ENCODE results near the gene NTNG2. TPM values are rescaled to one million over a fixed set of nuclear protein-coding genes. Genes with fewer than 3 reads are reported as not detected.

NTNG2 gene
- polyA plus RNA-seq, 4 donors, result 0.21 to 0.67 (median 0.43) TPM

- FAIRE-seq (no peak), DNase-seq (peak; percentile 65 to 78)
- WGBS, 3 donors, result 43 to 45% (median 44%) methylated on average over 18 to 19 of the region's 19 CpGs
- Histone ChIP-seq H3K9me3 (ENCODE audit: control insufficient read depth in 2 of 2, insufficient read depth in 1 of 2, low read depth in 1 of 2, low read length in 1 of 2) (no peaks in the 10 kb centered on the region), H3K36me3 (ENCODE audit: control insufficient read depth in 3 of 3, insufficient read depth in 2 of 3, low read depth in 1 of 3, low read length in 3 of 3) (no peaks in the 10 kb centered on the region), H3K27me3 (ENCODE audit: control insufficient read depth in 3 of 3, insufficient read depth in 3 of 3, low read length in 3 of 3) (peaks cover 0 to 19% (median 0%) of the 10 kb centered on the region in 3 donors), H3K4me3 (ENCODE audit: low read depth in 1 of 3, low read length in 3 of 3) (no peak overlapping the region), H3K4me1 (ENCODE audit: control insufficient read depth in 3 of 3, insufficient read depth in 2 of 3, low read depth in 1 of 3, low read length in 2 of 3) (peaks cover 0 to 5% (median 0%) of the 10 kb centered on the region in 3 donors), H3K27ac (ENCODE audit: low read depth in 1 of 3, low read length in 2 of 3) (no peak overlapping the region)
These were observed 74.2 kb downstream of the NTNG2 start for GRCh38 chr9:132235894-132236661.

- H3K27me3 ChIP-seq (ENCODE audit: control insufficient read depth in 3 of 3, insufficient read depth in 3 of 3, low read length in 3 of 3), result peaks cover 0 to 19% (median 0%) of the 10 kb centered on the region in 3 donors
- H3K4me3 ChIP-seq (ENCODE audit: low read depth in 1 of 3, low read length in 3 of 3), result no peak overlapping the region
- H3K36me3 ChIP-seq (ENCODE audit: control insufficient read depth in 3 of 3, insufficient read depth in 2 of 3, low read depth in 1 of 3, low read length in 3 of 3), result no peaks in the 10 kb centered on the region
- FAIRE-seq (no peak), DNase-seq (no peak)
- peaks cover 0 to 9% (median 0%) of the 10 kb centered on the region in 3 donors for H3K4me1 ChIP-seq (ENCODE audit: control insufficient read depth in 3 of 3, insufficient read depth in 2 of 3, low read depth in 1 of 3, low read length in 2 of 3)
- H3K27ac ChIP-seq (ENCODE audit: low read depth in 1 of 3, low read length in 2 of 3), result no peak overlapping the region
- no peaks in the 10 kb centered on the region for H3K9me3 ChIP-seq (ENCODE audit: control insufficient read depth in 2 of 2, insufficient read depth in 1 of 2, low read depth in 1 of 2, low read length in 1 of 2)
- WGBS, 3 donors, result 38 to 45% (median 43%) methylated on average over 18 of the region's 18 CpGs
These were observed 74.9 kb downstream of the NTNG2 start for GRCh38 chr9:132236662-132237311.

GRCh38 chr9:132237481-132237880 lies 75.6 kb downstream of the NTNG2 start:
- FAIRE-seq, result no peak
- WGBS, 3 donors, result 65 to 72% (median 69%) methylated on average over 9 of the region's 9 CpGs

DNA sequence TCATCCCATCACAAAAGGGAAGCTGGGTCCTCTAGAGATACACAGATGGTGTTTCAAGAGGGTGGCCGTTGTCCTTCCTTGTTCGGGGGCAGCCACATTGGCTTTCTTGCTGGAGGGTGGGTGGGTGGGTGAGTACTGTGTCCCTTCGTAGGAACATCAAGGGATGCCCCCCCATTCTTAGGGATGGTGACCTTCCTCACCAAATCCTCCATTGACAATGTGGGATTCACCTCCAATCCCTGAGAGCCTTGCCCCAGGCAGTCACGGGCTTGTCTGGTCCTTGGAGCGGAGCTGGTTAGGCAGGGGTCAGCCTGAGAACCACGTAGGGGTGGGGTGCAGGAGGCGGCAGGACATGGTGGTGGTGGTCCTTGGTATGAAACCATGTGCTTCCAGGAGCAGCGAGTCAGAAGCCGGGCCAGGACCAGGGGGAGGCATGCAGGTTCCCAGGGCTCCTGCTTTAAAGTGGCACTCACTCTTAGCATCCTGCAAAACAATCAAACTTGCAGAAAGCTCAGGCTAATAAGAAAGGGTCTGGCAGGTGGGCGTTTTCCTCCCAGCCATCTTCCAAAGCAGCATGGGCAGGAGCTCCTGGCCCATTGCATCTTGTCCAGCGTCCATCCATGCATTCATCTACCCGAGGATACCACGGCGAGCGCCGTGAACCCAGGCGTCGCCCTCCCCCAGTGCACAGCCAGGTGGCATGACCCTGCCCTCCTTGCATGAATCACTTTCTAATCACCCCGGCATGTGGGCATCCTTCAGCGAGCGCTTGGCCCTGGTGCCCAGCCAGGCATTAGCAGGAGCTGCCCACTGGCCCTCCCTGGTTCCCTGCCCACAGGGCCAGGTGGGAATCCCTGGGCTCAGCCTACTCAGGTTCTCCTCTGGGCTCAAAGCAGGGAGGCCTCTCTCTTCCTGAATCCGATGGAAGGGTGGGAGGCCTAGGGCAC lies 76.4 kb downstream of the NTNG2 start:
- Histone ChIP-seq H3K27me3 (ENCODE audit: control insufficient read depth in 3 of 3, insufficient read depth in 3 of 3, low read length in 3 of 3) (peaks cover 0 to 26% (median 0%) of the 10 kb centered on the region in 3 donors), H3K4me1 (ENCODE audit: control insufficient read depth in 3 of 3, insufficient read depth in 2 of 3, low read depth in 1 of 3, low read length in 2 of 3) (peaks cover 0 to 9% (median 0%) of the 10 kb centered on the region in 3 donors), H3K27ac (ENCODE audit: low read depth in 1 of 3, low read length in 2 of 3) (no peak overlapping the region), H3K4me3 (ENCODE audit: low read depth in 1 of 3, low read length in 3 of 3) (no peak overlapping the region), H3K36me3 (ENCODE audit: control insufficient read depth in 3 of 3, insufficient read depth in 2 of 3, low read depth in 1 of 3, low read length in 3 of 3) (no peaks in the 10 kb centered on the region), H3K9me3 (ENCODE audit: control insufficient read depth in 2 of 2, insufficient read depth in 1 of 2, low read depth in 1 of 2, low read length in 1 of 2) (no peaks in the 10 kb centered on the region)
- FAIRE-seq, result no peak
- DNase-seq, result no peak
- WGBS, 3 donors, result 65 to 82% (median 70%) methylated on average over 22 of the region's 22 CpGs

More at GRCh38 chr9:132237481-132237880, 75.6 kb downstream of the NTNG2 start:
- DNase-seq, result no peak
- Histone ChIP-seq H3K36me3 (ENCODE audit: control insufficient read depth in 3 of 3, insufficient read depth in 2 of 3, low read depth in 1 of 3, low read length in 3 of 3) (no peaks in the 10 kb centered on the region), H3K9me3 (ENCODE audit: control insufficient read depth in 2 of 2, insufficient read depth in 1 of 2, low read depth in 1 of 2, low read length in 1 of 2) (no peaks in the 10 kb centered on the region), H3K27me3 (ENCODE audit: control insufficient read depth in 3 of 3, insufficient read depth in 3 of 3, low read length in 3 of 3) (peaks cover 0 to 21% (median 0%) of the 10 kb centered on the region in 3 donors), H3K4me3 (ENCODE audit: low read depth in 1 of 3, low read length in 3 of 3) (no peak overlapping the region), H3K4me1 (ENCODE audit: control insufficient read depth in 3 of 3, insufficient read depth in 2 of 3, low read depth in 1 of 3, low read length in 2 of 3) (peaks cover 0 to 9% (median 0%) of the 10 kb centered on the region in 3 donors), H3K27ac (ENCODE audit: low read depth in 1 of 3, low read length in 2 of 3) (no peak overlapping the region)

GRCh38 chr9:132238992-132239391 lies 77.1 kb downstream of the NTNG2 start:
- Histone ChIP-seq H3K9me3 (ENCODE audit: control insufficient read depth in 2 of 2, insufficient read depth in 1 of 2, low read depth in 1 of 2, low read length in 1 of 2) (no peaks in the 10 kb centered on the region), H3K4me1 (ENCODE audit: control insufficient read depth in 3 of 3, insufficient read depth in 2 of 3, low read depth in 1 of 3, low read length in 2 of 3) (peaks cover 0 to 9% (median 0%) of the 10 kb centered on the region in 3 donors), H3K27ac (ENCODE audit: low read depth in 1 of 3, low read length in 2 of 3) (no peak overlapping the region), H3K4me3 (ENCODE audit: low read depth in 1 of 3, low read length in 3 of 3) (no peak overlapping the region), H3K27me3 (ENCODE audit: control insufficient read depth in 3 of 3, insufficient read depth in 3 of 3, low read length in 3 of 3) (peaks cover 0 to 31% (median 0%) of the 10 kb centered on the region in 3 donors), H3K36me3 (ENCODE audit: control insufficient read depth in 3 of 3, insufficient read depth in 2 of 3, low read depth in 1 of 3, low read length in 3 of 3) (no peaks in the 10 kb centered on the region)
- no peak for FAIRE-seq
- no peak for DNase-seq
- WGBS, 3 donors, result 74 to 78% (median 74%) methylated on average over 19 of the region's 19 CpGs

- Histone ChIP-seq H3K27ac (ENCODE audit: low read depth in 1 of 3, low read length in 2 of 3) (no peak overlapping the region), H3K4me3 (ENCODE audit: low read depth in 1 of 3, low read length in 3 of 3) (no peak overlapping the region), H3K9me3 (ENCODE audit: control insufficient read depth in 2 of 2, insufficient read depth in 1 of 2, low read depth in 1 of 2, low read length in 1 of 2) (no peaks in the 10 kb centered on the region), H3K4me1 (ENCODE audit: control insufficient read depth in 3 of 3, insufficient read depth in 2 of 3, low read depth in 1 of 3, low read length in 2 of 3) (peaks cover 0 to 9% (median 0%) of the 10 kb centered on the region in 3 donors), H3K36me3 (ENCODE audit: control insufficient read depth in 3 of 3, insufficient read depth in 2 of 3, low read depth in 1 of 3, low read length in 3 of 3) (no peaks in the 10 kb centered on the region), H3K27me3 (ENCODE audit: control insufficient read depth in 3 of 3, insufficient read depth in 3 of 3, low read length in 3 of 3) (peaks cover 0 to 31% (median 0%) of the 10 kb centered on the region in 3 donors)
- FAIRE-seq (no peak), DNase-seq (no peak)
- 8 to 15% (median 12%) methylated on average over 3 of the region's 3 CpGs for WGBS, 3 donors
These were observed 77.7 kb downstream of the NTNG2 start for GRCh38 chr9:132239518-132239917.

- peak; percentile 27 to 39 for DNase-seq
- Histone ChIP-seq H3K4me1 (ENCODE audit: control insufficient read depth in 3 of 3, insufficient read depth in 2 of 3, low read depth in 1 of 3, low read length in 2 of 3) (peaks cover 0 to 9% (median 0%) of the 10 kb centered on the region in 3 donors), H3K27ac (ENCODE audit: low read depth in 1 of 3, low read length in 2 of 3) (no peak overlapping the region), H3K27me3 (ENCODE audit: control insufficient read depth in 3 of 3, insufficient read depth in 3 of 3, low read length in 3 of 3) (peaks cover 0 to 32% (median 0%) of the 10 kb centered on the region in 3 donors), H3K4me3 (ENCODE audit: low read depth in 1 of 3, low read length in 3 of 3) (peak overlapping the region in 1 of 3 donors; percentile 23), H3K9me3 (ENCODE audit: control insufficient read depth in 2 of 2, insufficient read depth in 1 of 2, low read depth in 1 of 2, low read length in 1 of 2) (no peaks in the 10 kb centered on the region), H3K36me3 (ENCODE audit: control insufficient read depth in 3 of 3, insufficient read depth in 2 of 3, low read depth in 1 of 3, low read length in 3 of 3) (no peaks in the 10 kb centered on the region)
- 14 to 38% (median 25%) methylated on average over 16 to 21 of the region's 21 CpGs for WGBS, 3 donors
- FAIRE-seq, result no peak
These were observed 78.4 kb downstream of the NTNG2 start for GRCh38 chr9:132239999-132240840.

All from small intestine (tissue), 7 donors.